ENCODE results near the gene MEGF11. TPM values are rescaled to one million over a fixed set of nuclear protein-coding genes. Genes with fewer than 3 reads are reported as not detected.

Gene MEGF11
- total RNA-seq, 3 donors from 2014 or later (not counting 1 experiment from before 2014, with no cell fraction given) = not detected

DNA sequence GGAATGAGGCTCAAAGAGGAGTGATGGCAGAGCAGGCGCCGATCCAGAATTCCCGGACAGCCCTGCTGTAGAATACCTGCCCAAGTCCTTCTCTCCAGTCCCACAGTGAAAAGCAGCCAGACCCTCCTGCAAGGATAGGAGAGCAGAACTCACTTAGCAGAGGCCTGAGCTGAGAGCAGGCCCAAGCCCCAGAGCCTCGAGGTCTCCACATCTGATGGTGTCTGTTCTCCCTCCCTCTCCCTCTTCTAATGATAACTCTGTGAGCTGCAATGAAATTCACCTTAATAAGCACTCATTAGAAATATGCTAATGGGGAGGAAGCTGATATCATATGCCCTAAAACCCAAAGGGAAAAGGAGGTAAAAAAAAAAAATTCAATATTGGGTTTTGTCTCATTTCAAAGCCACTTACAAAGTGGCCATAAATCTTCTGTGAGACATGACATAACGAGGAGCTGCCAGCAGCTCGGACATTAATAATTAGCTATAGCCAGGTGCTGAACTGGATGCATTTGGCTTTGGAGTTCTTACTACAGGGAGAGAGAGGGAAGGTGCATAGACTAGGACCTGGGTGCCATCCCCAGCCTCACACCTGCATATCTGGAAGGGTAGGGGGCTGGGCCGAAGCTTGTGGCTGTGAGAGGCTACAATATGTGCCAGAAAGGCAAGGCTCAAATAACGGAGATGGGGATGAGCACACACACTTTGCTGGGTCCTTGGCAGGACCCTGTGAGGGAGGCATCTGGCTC lies 108.4 kb downstream of the MEGF11 start:
- Histone ChIP-seq H3K27ac (ENCODE audit: low read length) (no peak overlapping the region), H3K36me3 (ENCODE audit: control insufficient read depth, insufficient read depth, low read length) (no peaks in the 10 kb centered on the region), H3K4me1 (ENCODE audit: control insufficient read depth, insufficient read depth, low read length) (no peaks in the 10 kb centered on the region), H3K4me3 (ENCODE audit: low read length) (no peak overlapping the region), H3K9me3 (ENCODE audit: control insufficient read depth, insufficient read depth, low read length) (no peaks in the 10 kb centered on the region), H3K27me3 (ENCODE audit: control insufficient read depth, insufficient read depth, low read length) (no peaks in the 10 kb centered on the region)
- Mint-ChIP-seq H3K27ac (no peak overlapping the region), H3K27me3 (ENCODE audit: low read depth in 2 of 2) (peaks cover 3 to 23% of the 10 kb centered on the region in 2 donors), H3K9me3 (no peaks in the 10 kb centered on the region), H3K36me3 (no peaks in the 10 kb centered on the region), H3K4me3 (no peak overlapping the region), H3K4me1 (no peaks in the 10 kb centered on the region)
- ATAC-seq = no peak
- WGBS (ENCODE audit: insufficient coverage) = 64% methylated on average over 8 of the region's 8 CpGs
- no peak for DNase-seq
- intact Hi-C loops (cut with micrococcal nuclease) = no loop called here
- TF ChIP-seq, protein P1, sequence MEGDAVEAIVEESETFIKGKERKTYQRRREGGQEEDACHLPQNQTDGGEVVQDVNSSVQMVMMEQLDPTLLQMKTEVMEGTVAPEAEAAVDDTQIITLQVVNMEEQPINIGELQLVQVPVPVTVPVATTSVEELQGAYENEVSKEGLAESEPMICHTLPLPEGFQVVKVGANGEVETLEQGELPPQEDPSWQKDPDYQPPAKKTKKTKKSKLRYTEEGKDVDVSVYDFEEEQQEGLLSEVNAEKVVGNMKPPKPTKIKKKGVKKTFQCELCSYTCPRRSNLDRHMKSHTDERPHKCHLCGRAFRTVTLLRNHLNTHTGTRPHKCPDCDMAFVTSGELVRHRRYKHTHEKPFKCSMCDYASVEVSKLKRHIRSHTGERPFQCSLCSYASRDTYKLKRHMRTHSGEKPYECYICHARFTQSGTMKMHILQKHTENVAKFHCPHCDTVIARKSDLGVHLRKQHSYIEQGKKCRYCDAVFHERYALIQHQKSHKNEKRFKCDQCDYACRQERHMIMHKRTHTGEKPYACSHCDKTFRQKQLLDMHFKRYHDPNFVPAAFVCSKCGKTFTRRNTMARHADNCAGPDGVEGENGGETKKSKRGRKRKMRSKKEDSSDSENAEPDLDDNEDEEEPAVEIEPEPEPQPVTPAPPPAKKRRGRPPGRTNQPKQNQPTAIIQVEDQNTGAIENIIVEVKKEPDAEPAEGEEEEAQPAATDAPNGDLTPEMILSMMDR (IDR thresholded peaks at IDR 0.05) = no peak

DNA sequence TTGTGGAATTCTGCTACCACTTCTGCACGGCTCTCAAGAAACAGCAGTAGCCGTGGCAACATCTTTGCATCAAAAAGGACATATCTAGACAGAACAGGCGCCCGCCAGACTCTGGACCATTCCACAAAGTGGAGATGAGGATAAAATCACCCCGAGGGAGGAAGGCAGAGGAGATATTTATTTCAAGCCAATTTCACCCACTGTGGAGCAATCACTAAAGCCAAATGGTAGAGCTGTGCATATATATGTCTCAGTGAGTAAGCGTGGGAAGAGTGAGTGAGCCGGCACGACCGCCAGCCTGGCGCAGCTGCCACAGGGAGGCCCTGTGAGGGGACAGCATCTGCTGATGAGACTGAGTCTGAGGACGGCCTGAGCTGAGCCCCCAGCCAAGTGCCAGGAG lies 111.3 kb downstream of the MEGF11 start:
- TF ChIP-seq, protein P1 (IDR thresholded peaks at IDR 0.05) = no peak
- Mint-ChIP-seq H3K4me3 (no peak overlapping the region), H3K9me3 (no peaks in the 10 kb centered on the region), H3K36me3 (no peaks in the 10 kb centered on the region), H3K27me3 (ENCODE audit: low read depth in 2 of 2) (peaks cover 3 to 18% of the 10 kb centered on the region in 2 donors), H3K27ac (no peak overlapping the region), H3K4me1 (no peaks in the 10 kb centered on the region)
- Histone ChIP-seq H3K4me3 (ENCODE audit: low read length) (no peak overlapping the region), H3K27me3 (ENCODE audit: control insufficient read depth, insufficient read depth, low read length) (no peaks in the 10 kb centered on the region), H3K9me3 (ENCODE audit: control insufficient read depth, insufficient read depth, low read length) (no peaks in the 10 kb centered on the region), H3K4me1 (ENCODE audit: control insufficient read depth, insufficient read depth, low read length) (no peaks in the 10 kb centered on the region), H3K27ac (ENCODE audit: low read length) (no peak overlapping the region), H3K36me3 (ENCODE audit: control insufficient read depth, insufficient read depth, low read length) (no peaks in the 10 kb centered on the region)
- 89% methylated on average over 11 of the region's 11 CpGs for WGBS (ENCODE audit: insufficient coverage)
- ATAC-seq (no peak), DNase-seq (no peak)
- intact Hi-C loops (cut with micrococcal nuclease) = no loop called here

DNA sequence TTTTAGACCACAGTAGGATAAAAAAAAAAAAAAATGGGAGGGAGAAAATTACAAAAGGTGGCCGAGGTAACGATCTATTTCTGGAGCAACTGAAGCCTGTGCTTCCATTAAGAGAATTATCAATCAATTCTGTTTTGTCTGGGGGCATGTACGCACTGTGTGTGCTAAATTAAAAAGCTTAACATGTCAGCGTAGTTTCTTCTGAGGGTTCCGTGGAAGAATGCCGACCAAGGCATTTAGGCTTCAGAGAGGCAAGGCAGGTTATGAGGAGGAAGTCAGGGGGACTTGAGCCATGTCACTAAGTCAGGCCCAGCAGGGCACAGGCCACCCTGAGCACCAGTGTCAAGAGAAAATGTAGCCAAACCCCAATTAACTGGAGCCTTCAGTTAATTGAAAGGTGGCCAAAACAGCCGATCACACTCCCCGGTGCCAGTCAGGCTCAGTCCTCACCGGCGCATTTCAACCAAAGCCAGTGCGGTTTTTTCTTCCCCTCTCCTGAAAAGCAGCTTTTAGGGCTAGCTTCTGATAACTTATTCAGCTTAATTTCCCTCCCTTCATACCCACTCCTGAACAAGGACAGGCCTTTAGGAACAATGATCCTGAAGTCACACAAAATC lies 113.9 kb downstream of the MEGF11 start:
- Histone ChIP-seq H3K9me3 (ENCODE audit: control insufficient read depth, insufficient read depth, low read length) (no peaks in the 10 kb centered on the region), H3K4me3 (ENCODE audit: low read length) (no peak overlapping the region), H3K4me1 (ENCODE audit: control insufficient read depth, insufficient read depth, low read length) (no peaks in the 10 kb centered on the region), H3K36me3 (ENCODE audit: control insufficient read depth, insufficient read depth, low read length) (no peaks in the 10 kb centered on the region), H3K27me3 (ENCODE audit: control insufficient read depth, insufficient read depth, low read length) (no peaks in the 10 kb centered on the region), H3K27ac (ENCODE audit: low read length) (no peak overlapping the region)
- no peaks in the 10 kb centered on the region for H3K9me3 Mint-ChIP-seq
- TF ChIP-seq, protein P1 (IDR thresholded peaks at IDR 0.05) = no peak
- no peak overlapping the region for H3K27ac Mint-ChIP-seq
- WGBS (ENCODE audit: insufficient coverage) = 96% methylated on average over 11 of the region's 11 CpGs
- no peak overlapping the region for H3K4me3 Mint-ChIP-seq
- H3K27me3 Mint-ChIP-seq (ENCODE audit: low read depth in 2 of 2) = no peaks in the 10 kb centered on the region
- DNase-seq (no peak), ATAC-seq (no peak)
- intact Hi-C loops (cut with micrococcal nuclease) = no loop called here
- H3K4me1 Mint-ChIP-seq = no peaks in the 10 kb centered on the region
- H3K36me3 Mint-ChIP-seq = no peaks in the 10 kb centered on the region
